Urinary bladder (tissue), 4 donors: ENCODE data around the gene SYT7. TPM values are rescaled to one million over a fixed set of nuclear protein-coding genes. Genes with fewer than 3 reads are reported as not detected.

ENCODE experiments used
- DNase-seq: peaks from one replicate; pipeline ENCODE4 v3.0.0-alpha.2; 2015; ENCODE audit errors: extremely low spot score
- H3K27ac ChIP-seq: one replicate; pipeline ENCODE4 v1.5.1; 2013; ENCODE audit warnings: low read depth, mild to moderate bottlenecking, moderate library complexity
- H3K36me3 ChIP-seq: one replicate; pipeline ENCODE4 v1.6.1; 2013; ENCODE audit warnings: mild to moderate bottlenecking, moderate library complexity; ENCODE audit not compliant: insufficient read depth
- H3K4me1 ChIP-seq: one replicate; pipeline ENCODE4 v1.6.1; 2013; ENCODE audit warnings: mild to moderate bottlenecking, moderate library complexity; ENCODE audit not compliant: insufficient read depth
- H3K4me3 ChIP-seq: one replicate; pipeline ENCODE4 v1.5.1; 2013; ENCODE audit warnings: low read depth, low read length
- WGBS: extraction: QIAGEN DNeasy Blood & Tissue Kit; methylation state at CpG from one replicate; pipeline ENCODE4 v1.1.7; 2013; 5-methylcytosine and 5-hydroxymethylcytosine counted together
- polyA plus RNA-seq: library from polyadenylated mRNA; stranded (reverse); fragments of 200-250 nt; gene quantifications from one replicate; pipeline ENCODE4 v1.2.3, GENCODE V29; 2013
- total RNA-seq: library from RNA; depleted of rRNA; stranded (reverse); fragments of >200 nt; gene quantifications from one replicate; pipeline ENCODE4 v1.2.3, GENCODE V29; 2014
- donor health status: healthy with polysubstance abuse.
- donor health status: healthy.

Gene SYT7
- total and polyA plus RNA-seq, 2 donors: 1.1 to 2.6 TPM

GRCh38 chr11:61585115-61585514 lies 4.2 kb upstream of the SYT7 start:
- 74% methylated on average over 3 of the region's 3 CpGs for WGBS
- no peak for DNase-seq
- Histone ChIP-seq H3K4me1 (peaks cover 2% of the 10 kb centered on the region), H3K27ac (no peak overlapping the region), H3K36me3 (no peaks in the 10 kb centered on the region), H3K4me3 (no peak overlapping the region)

GRCh38 chr11:61581931-61582330 lies 1.1 kb upstream of the SYT7 start:
- H3K36me3 ChIP-seq: no peaks in the 10 kb centered on the region
- no peak overlapping the region for H3K4me3 ChIP-seq
- H3K4me1 ChIP-seq: no peaks in the 10 kb centered on the region
- 60% methylated on average over 2 of the region's 2 CpGs for WGBS
- DNase-seq: no peak
- H3K27ac ChIP-seq: no peak overlapping the region

GRCh38 chr11:61580271-61580888 lies 496 bp downstream of the SYT7 start:
- peak overlapping the region; percentile 47 for H3K4me3 ChIP-seq
- 1% methylated on average over 60 of the region's 60 CpGs for WGBS
- H3K27ac ChIP-seq: no peak overlapping the region
- no peak for DNase-seq
- H3K4me1 ChIP-seq: no peaks in the 10 kb centered on the region
- H3K36me3 ChIP-seq: no peaks in the 10 kb centered on the region

GRCh38 chr11:61579676-61580270 lies 1.1 kb downstream of the SYT7 start:
- H3K36me3 ChIP-seq: no peaks in the 10 kb centered on the region
- no peak for DNase-seq
- no peaks in the 10 kb centered on the region for H3K4me1 ChIP-seq
- no peak overlapping the region for H3K4me3 ChIP-seq
- H3K27ac ChIP-seq: no peak overlapping the region
- WGBS: 19% methylated on average over 14 of the region's 14 CpGs

GRCh38 chr11:61578819-61579675 lies 1.8 kb downstream of the SYT7 start:
- DNase-seq: no peak
- no peak overlapping the region for H3K27ac ChIP-seq
- no peaks in the 10 kb centered on the region for H3K4me1 ChIP-seq
- H3K4me3 ChIP-seq: no peak overlapping the region
- no peaks in the 10 kb centered on the region for H3K36me3 ChIP-seq
- 62% methylated on average over 15 of the region's 15 CpGs for WGBS

DNA sequence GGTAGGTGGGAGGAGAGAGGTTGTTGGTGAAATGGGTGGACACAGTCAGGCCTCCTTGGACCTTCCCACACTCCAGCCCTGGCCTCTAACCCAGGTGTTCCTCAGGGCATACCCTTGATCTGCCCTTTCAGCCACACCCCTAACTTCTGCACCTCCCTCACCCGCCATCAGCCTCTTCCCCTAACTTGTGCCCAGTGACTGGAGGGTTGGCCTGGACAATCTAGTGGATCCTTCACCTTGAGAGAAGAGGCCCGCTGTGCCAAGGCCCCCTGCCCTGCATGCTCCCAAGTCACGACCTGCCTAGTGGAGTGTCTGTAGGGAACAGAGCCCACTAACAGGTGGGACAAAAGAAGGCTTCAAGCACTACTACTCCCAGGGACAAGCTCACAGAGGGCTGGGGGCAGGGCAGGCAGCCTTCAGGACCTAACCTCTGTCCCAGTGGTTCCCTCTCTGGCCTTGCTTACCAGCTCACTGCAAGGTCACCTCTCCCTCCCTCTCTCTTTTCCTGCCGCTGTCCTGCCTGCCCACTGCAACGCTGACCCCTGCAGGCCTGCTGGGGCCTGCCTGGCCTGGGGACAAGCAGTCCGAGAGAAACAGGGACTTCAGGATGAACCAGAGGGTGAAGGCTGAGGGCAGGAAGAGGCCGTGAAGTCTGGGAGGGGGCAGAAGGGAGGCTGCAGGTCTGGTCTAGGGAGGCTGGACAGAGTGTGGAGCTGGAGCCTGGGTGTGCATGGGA lies 3.3 kb downstream of the SYT7 start:
- H3K36me3 ChIP-seq: no peaks in the 10 kb centered on the region
- WGBS: 72% methylated on average over 7 of the region's 7 CpGs
- no peaks in the 10 kb centered on the region for H3K4me1 ChIP-seq
- no peak overlapping the region for H3K27ac ChIP-seq
- H3K4me3 ChIP-seq: no peak overlapping the region
- DNase-seq: no peak

DNA sequence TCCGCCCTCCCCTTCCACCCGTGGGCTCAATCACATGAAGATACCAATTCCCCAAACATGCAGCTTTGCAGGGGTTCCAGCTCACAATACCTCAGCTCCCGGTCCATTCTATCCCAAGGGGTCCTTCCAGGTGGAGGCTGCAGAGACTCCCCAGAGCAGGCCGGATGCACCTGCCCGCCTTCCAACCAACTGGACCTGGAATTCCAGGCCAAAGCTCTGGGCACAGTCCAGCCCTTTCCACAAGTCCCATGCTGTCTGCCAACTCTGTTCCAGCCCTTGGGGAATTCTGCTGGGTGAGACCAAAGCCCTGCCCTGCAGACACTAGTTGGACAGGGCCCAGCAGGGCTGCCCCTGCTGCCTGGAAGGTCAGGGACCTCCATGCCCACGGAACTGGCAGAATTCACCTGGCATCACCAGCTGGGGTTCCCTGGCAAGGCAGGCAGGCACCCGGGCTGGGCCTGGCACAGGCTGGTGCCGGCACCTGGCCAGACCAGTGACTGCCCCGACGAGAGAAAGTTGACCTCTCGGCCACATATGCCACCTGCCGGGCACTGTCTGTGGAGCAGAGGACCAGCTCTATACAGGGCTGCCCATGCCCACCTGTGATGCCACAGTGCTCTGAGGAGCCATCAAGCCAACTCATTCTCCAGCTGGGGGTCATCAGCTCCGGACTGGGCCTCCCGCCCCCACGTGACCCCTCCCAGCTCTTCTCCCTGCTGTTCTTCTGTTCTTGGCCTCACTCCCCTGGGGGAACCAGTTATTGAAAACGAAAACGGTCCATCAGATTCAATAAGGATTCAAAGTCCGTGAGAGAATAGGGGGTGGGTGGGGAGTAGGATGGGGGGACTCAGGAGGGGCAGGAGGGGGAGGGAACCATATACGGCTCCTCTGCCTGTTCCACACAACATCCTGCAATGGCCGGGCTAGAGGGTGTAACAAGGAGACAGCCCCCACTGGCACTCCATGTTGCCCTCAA lies 4.7 kb downstream of the SYT7 start:
- WGBS: 70% methylated on average over 20 of the region's 20 CpGs
- Histone ChIP-seq H3K4me1 (no peaks in the 10 kb centered on the region), H3K27ac (no peak overlapping the region), H3K36me3 (no peaks in the 10 kb centered on the region), H3K4me3 (no peak overlapping the region)
- no peak for DNase-seq

DNA sequence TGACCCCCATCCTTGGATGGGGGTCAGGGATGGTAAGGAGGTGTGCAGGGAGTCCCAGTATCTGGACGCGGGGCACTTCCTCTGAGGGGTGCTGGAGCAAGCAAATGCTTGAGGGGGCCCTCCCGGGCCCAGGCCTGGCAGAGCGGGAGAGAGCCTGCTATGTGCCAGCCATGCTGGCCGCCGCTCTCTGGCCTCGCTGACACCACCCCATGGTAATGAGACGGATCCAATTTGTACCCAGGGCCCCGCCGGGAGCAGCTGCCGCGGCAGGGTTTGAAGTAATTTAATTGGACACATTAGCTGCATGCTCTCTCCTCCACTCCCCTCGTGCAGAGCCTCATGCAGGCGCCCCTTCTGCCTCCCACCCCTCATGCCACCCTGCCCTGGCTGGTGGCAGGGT lies 6.3 kb downstream of the SYT7 start:
- Histone ChIP-seq H3K4me1 (no peaks in the 10 kb centered on the region), H3K4me3 (no peak overlapping the region), H3K27ac (no peak overlapping the region), H3K36me3 (no peaks in the 10 kb centered on the region)
- no peak for DNase-seq
- 63% methylated on average over 14 of the region's 14 CpGs for WGBS

GRCh38 chr11:61572913-61573312 lies 8.0 kb downstream of the SYT7 start:
- Histone ChIP-seq H3K4me3 (no peak overlapping the region), H3K36me3 (no peaks in the 10 kb centered on the region), H3K4me1 (no peaks in the 10 kb centered on the region), H3K27ac (no peak overlapping the region)
- no peak for DNase-seq
- WGBS: 69% methylated on average over 5 of the region's 5 CpGs

DNA sequence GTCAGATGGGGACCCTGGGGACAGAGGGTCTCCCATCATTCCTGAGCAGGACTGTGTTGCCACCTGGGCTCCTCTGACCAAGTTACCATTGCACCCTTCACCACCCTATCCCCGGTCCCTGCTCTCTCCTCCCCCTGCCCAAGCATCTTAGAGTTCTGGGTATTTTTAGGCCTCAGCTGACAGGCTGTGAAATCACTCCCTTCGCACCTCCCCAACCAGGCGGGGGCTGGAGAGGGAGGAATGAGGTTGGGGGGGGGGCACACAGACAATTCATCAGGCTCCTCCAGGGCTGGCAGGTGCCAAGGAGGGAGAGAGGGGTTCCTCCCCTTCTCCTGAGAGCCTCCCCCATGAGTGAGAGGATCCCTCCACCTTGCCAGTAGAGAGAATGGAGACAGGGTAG lies 9.0 kb downstream of the SYT7 start:
- Histone ChIP-seq H3K4me1 (no peaks in the 10 kb centered on the region), H3K36me3 (no peaks in the 10 kb centered on the region), H3K4me3 (no peak overlapping the region), H3K27ac (no peak overlapping the region)
- no peak for DNase-seq
- 58% methylated on average over 3 of the region's 3 CpGs for WGBS

DNA sequence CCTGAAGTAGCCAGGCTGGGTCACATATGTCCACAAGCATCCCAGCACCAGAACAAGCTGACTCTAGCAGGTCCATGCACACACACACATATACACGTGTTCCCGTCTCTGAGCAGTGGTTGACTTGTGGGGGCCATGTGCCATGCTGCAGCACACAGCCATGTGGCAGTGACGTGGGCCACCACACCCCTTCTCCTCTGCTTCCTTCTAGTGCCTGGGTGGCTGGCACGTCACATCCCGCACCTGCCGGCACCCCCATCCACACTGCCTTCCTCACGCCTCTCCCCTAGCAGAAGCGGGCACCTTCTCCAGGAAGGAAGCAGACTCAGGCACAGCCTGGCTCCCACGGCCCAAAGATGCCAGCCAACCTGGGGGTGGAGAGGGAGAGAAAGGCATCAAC lies 9.5 kb downstream of the SYT7 start:
- WGBS: 80% methylated on average over 9 of the region's 9 CpGs
- no peak overlapping the region for H3K27ac ChIP-seq
- no peaks in the 10 kb centered on the region for H3K4me1 ChIP-seq
- no peaks in the 10 kb centered on the region for H3K36me3 ChIP-seq
- DNase-seq: no peak
- no peak overlapping the region for H3K4me3 ChIP-seq

- 63% methylated on average over 10 of the region's 10 CpGs for WGBS
- no peak for DNase-seq
- Histone ChIP-seq H3K4me3 (no peak overlapping the region), H3K27ac (no peak overlapping the region), H3K36me3 (no peaks in the 10 kb centered on the region), H3K4me1 (no peaks in the 10 kb centered on the region)
Measured at GRCh38 chr11:61569701-61570100, 11.2 kb downstream of the SYT7 start.

GRCh38 chr11:61569018-61569417 lies 11.9 kb downstream of the SYT7 start:
- WGBS: 37% methylated on average over 3 of the region's 3 CpGs
- Histone ChIP-seq H3K27ac (no peak overlapping the region), H3K4me3 (no peak overlapping the region), H3K36me3 (no peaks in the 10 kb centered on the region), H3K4me1 (no peaks in the 10 kb centered on the region)
- no peak for DNase-seq
